SIG-M5 (cell line): ENCODE data around the gene TGFBRAP1.
A peak's percentile ranks its signal among the peaks of the same experiment; 100 is the strongest.

ENCODE experiments used
- DNase-seq: peaks from one replicate; lab custom pipeline; 2025; lab: John Stamatoyannopoulos, UW

Gene TGFBRAP1

GRCh38 chr2:105329561-105330495 is at the start of gene TGFBRAP1:
TGFBRAP1 (minus strand) TSS chr2:105329735; CDS start chr2:105308301, 21,434 bp downstream.
- DNase-seq: no peak

DNA sequence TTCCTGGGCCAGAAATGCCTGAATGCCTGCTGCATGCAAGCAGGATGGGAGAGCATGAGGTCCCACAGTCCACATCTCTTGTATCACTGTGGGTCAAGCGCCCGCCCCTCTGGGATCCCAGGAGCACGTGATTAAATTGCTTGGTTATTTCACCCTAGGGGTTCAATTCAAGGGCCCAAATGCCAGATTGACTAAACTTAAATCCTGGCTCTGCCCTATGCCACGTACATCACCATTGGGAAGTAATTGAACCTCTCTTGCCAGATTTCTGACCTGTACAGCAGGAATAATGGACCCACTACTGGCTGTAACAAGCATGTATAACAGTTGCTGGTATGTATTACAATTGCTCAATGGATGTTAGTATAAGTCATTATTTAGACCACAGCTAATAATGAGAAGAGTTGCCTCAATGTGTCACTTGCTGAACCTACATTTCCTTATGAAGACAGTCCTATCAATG is 49.4 kb upstream of the TGFBRAP1 start:
- DNase-seq: no peak

DNA sequence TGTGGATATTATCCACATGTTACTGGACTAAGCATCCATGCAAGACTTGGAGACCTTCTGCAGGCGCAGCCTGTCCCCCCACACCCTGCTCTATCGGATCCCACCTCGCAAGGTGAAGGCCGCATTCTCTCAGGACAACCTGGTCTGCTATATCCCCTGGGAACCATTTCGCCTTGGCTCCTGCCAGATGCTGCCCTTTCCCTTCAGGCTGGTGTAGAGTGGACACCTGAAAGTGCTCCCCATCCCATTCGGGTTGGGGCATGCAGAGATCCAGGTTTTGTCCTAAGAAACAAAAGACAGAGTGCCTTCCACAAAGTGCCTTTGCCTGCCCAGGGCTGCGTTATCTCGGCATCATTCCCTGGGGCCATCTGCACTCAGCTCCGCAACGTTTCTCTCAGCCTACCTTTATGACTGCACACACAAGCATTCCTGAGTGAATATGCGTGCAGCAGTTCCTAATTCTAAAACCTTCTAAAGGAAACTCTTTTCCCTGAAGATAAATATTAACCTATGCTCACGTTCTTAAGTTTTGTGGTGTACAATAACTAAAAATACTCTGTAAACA is 48.8 kb upstream of the TGFBRAP1 start:
- DNase-seq: no peak

DNA sequence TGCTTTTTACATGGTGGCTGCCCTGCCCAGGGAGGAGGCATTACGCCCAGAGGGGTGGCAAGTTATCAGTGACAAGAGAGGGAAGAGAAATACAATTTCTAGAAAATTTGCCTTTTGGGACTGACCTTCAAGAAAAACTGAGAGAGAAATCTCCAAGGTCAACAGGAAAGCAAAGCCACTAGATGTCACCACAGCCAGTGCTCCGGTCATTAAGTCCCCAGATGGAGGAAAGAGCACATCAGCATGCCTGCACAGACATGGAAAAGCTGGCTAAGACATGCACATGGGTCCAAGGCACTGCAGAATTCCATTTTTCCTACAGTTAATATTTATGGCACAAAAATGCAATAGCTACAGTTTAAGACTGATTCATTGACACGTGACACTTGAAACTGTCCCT is 48.3 kb upstream of the TGFBRAP1 start:
- no peak for DNase-seq

DNA sequence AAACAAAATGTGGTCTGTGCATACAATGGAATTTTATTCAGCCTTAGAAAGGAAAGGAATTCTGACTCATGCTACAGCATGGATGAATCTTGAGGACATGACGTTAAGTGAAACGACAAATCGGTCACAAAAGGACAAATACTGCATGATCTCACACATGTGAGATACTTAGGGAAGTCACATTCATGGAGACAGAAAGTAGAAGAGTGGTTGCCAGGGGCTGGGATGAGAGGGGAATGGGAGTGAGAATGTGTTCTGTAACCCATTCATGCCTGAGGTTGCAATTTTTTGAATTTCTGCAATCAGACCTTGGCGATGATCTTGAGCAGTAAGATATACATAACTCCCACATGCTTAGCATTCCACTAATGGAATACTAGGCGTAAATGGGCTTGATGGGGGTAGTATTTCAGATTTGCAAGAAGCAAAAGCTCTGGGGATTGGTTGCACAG is 47.3 kb upstream of the TGFBRAP1 start:
- DNase-seq: no peak

DNA sequence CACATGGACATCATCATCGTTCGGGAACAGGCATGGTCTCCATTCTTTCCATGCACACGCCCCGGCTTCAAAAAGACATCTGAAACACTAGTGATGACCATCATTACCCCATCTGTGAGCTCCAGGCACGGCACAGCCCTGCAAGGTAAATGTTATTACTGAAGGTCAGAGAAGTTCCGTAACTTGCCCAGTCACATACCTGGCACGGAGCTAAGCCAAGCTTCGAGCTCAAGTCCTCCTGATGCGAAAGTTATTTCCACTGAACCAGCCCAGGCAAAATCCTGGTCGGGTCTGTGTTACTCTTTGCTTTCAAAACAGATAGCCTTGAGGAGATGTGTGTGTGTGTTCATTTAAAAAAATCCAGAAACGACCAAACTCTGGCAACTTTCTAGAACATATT is 46.5 kb upstream of the TGFBRAP1 start:
- no peak for DNase-seq

GRCh38 chr2:105375001-105375561 is 45.5 kb upstream of the TGFBRAP1 start:
- DNase-seq: no peak

- no peak for DNase-seq
Observed at GRCh38 chr2:105373895-105374401, 44.4 kb upstream of the TGFBRAP1 start.

- DNase-seq: no peak
Observed at GRCh38 chr2:105373344-105373781, 43.8 kb upstream of the TGFBRAP1 start.

GRCh38 chr2:105371810-105372209 is 42.3 kb upstream of the TGFBRAP1 start:
- DNase-seq: no peak

- DNase-seq: no peak
Observed at GRCh38 chr2:105371156-105371555, 41.6 kb upstream of the TGFBRAP1 start.

DNA sequence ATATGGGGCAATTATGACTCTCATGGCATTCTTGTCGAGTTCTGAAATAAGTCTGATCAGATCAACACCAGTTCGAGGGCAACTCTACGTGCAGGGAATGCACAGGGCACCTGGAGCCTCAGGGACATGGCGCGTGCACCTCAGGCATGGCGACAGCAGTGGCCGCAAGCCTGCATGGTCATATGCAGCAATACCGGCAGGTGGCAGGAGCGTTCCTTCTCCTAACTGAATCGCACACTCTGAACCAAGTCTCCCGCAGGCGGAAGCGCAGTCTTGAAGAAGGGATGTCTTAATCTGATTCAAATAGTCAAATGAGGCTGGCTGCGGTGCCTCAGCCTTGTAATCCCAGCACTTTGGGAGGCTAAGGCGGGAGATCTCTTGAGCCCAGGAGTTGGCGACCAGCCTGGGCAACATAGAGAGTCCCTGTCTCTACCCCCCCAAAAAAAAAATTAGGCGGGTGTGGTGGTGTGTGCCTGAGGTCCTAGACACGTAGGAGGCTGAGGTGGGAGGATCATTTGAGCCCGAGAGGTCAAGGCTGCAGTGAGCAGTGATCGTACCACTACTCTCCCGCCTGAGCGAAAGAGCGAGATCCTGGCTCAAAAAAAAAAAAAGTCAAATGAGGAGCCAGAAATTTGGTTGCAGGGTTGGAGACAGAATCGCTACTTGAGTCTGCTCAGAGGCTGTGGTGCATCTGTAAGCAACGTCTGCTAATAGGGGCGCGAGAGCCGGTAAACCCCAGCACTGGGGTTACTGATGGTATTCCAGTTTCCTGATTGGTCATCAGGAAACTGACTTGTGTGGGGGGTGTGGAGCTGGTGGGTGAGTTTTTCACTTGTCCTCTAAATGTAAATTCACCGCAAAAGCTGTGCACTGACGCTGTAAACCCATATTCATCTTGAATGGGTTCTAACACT is 40.5 kb upstream of the TGFBRAP1 start:
- DNase-seq: peak; percentile 54

- DNase-seq: no peak
Observed at GRCh38 chr2:105368759-105369408, 39.3 kb upstream of the TGFBRAP1 start.

DNA sequence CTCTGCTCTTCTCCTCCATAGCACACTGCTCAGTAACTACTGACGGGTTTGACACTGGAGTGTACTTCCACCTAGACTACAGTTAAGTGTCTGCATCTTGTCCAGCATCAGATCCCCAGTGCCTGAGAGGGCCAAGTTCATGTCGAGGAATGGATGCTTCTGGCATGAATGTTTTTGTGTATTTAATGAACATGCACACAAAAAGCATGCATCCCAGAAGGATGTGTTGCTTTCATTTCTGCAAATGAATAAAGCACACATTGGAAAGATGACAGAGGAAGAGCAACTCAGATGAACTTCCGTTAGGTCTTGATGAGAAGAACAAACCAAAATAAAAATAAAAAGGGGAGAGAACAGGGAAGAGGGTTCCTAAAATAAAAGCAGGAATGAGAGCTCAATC is 35.7 kb upstream of the TGFBRAP1 start:
- no peak for DNase-seq

GRCh38 chr2:105364436-105365139 is 35.1 kb upstream of the TGFBRAP1 start:
- DNase-seq: no peak

DNA sequence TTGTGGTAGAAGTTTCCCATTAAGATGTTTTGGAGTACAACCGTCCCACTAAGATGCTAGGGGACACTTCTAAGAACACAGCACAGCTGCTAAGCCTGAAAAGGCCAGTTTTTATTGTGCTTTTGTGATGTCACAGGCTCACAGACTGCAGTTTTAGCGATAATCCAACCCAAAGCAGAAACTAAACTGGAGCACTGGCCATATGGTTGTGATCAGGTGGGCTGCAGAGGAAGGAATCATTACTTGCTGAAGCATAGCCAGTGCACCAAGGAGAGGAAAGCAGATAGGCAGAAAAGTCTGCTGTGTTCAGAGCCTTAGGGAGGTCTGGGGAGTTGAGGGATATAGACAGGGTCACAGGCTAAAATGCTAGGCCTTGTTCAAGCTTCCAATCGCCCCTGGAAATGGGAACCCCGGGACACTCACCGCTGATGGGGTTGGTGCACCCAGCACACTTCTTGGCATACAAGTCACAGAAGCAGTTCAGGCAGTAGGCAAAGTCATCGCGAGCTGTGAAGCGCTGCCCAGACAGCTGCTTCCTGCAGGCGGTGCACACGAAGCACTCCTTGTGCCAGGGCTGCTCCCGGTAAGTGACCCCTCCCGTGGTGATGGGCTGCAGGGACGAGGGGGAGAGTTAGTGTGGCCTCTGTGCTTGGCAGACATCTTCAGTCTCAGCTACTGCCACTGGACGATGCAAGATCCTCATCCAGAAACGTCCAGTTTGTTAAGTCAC is 33.5 kb upstream of the TGFBRAP1 start:
- DNase-seq: no peak

DNA sequence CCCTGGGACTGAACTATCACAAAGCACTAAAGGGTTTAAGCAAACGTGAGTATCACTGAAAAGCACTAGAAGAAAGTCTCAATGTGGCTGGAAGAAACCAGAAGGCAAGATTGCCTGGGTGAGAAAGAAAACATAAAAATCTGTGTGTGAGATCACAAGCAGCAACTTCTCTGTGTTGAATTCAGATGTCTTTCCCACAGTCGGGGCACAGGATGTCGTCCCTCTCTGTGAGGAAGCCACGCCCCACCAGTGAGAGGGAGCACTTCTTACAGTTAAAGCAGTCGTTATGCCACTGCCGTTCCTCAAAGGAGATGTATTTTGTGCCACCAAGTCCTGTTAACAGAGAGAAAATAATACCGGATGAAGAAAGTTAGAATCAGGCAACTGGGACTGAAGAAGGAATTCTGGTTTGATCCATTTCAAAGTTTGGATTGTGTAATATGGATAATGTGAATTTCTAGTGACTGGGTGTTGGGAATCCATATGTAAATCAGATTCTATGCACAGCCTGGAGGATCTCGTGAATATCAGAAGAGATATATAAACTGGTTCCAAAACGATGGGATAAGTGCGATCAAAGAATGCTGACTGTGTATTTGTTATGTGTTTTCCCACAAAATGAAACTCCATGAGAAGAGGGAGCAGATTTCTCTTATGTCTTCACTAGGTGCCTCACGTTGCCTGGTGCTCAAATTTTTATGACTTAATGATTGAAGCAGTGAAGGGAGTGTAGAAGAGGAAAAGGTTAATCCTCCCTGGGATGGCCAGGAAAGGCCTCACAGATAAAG is 31.8 kb upstream of the TGFBRAP1 start:
- DNase-seq: no peak

- DNase-seq: no peak
Observed at GRCh38 chr2:105358593-105358992, 29.1 kb upstream of the TGFBRAP1 start.

DNA sequence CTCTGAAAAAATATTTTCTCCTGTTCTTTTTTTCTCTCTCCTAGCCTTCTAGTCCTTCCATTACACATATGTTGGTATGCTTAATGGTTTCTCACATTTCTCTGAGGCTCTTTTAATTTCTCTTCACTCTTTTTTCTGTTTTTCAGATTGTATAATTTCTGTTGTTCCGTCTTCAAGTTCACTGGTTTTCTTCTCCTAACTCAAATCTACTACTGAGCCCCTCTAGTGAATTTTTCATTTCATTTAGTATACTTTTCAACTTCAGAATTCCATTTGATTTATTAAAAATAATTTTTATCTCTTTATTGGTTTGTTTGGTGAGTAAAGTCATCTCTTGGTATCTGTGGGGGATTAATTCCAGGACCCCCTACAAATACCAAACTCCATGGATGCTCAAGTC is 27.6 kb upstream of the TGFBRAP1 start:
- DNase-seq: no peak
